SK-N-MC (cell line): ENCODE measurements around the gene LHFPL2.

ENCODE experiments used
- DNase-seq: peaks from one replicate; pipeline ENCODE4 v3.0.0-alpha.2; 2011; ENCODE audit warnings: low read depth, low spot score
- H3K27ac ChIP-seq: fragments of 200-600 bp; sonication (generic); 2 replicates; pipeline ENCODE4 v1.5.1; 2016; ENCODE audit warnings: mixed run types
- H3K36me3 ChIP-seq: fragments of 200-600 bp; sonication (generic); 2 replicates; pipeline ENCODE4 v1.6.1; 2017; ENCODE audit warnings: antibody characterized with exemption, low read length, mixed read lengths; ENCODE audit not compliant: insufficient read depth
- H3K4me3 ChIP-seq: fragments of 200-600 bp; sonication (generic); 2 replicates; pipeline ENCODE4 v1.5.1; 2016
- H3K9ac ChIP-seq: fragments of 200-600 bp; sonication (generic); 2 replicates; pipeline ENCODE4 v1.8.0; 2017; ENCODE audit warnings: mixed run types, mixed read lengths; ENCODE audit not compliant: insufficient read length
- H3K9me3 ChIP-seq: fragments of 200-600 bp; sonication (generic); 2 replicates; pipeline ENCODE4 v1.6.1; 2017; ENCODE audit warnings: low read depth, mild to moderate bottlenecking, antibody characterized with exemption, low read length, moderate library complexity, mixed read lengths
- EZH2 ChIP-seq: fragments of 200-600 bp; sonication (generic); IDR thresholded peaks from one replicate; pipeline ENCODE4 v1.6.1; 2017; ENCODE audit warnings: antibody characterized with exemption
- FOXP2 ChIP-seq: optimal IDR thresholded peaks from 2 replicates; pipeline ENCODE3; 2011; ENCODE audit warnings: mild to moderate bottlenecking, moderate library complexity; ENCODE audit not compliant: insufficient read depth; ENCODE audit errors: extremely low read length, control extremely low read depth
- POLR2AphosphoS5 ChIP-seq: IDR thresholded peaks from 2 replicates; pipeline ENCODE4 v1.6.1; 2012; ENCODE audit warnings: mild to moderate bottlenecking, low read depth, low read length, borderline replicate concordance

LHFPL2 gene

GRCh38 chr5:78637468-78637867 lies 11.1 kb downstream of the LHFPL2 start:
- Histone ChIP-seq H3K9ac (no peak overlapping the region), H3K9me3 (no peaks in the 10 kb centered on the region), H3K4me3 (no peak overlapping the region), H3K27ac (no peak overlapping the region), H3K36me3 (peaks cover under 1% of the 10 kb centered on the region; the same call in 1 of the 2 replicates)
- TF ChIP-seq POLR2AphosphoS5 (no peak), EZH2 (no peak), FOXP2 (no peak)
- no peak for DNase-seq

- H3K36me3 ChIP-seq, result peaks cover 7% of the 10 kb centered on the region; the same call in 1 of the 2 replicates
- no peak for DNase-seq
- TF ChIP-seq FOXP2, result no peak
- TF ChIP-seq POLR2AphosphoS5, result no peak
- no peak for TF ChIP-seq EZH2
- H3K9ac ChIP-seq, result no peak overlapping the region
- no peaks in the 10 kb centered on the region for H3K9me3 ChIP-seq
- no peak overlapping the region for H3K4me3 ChIP-seq
- no peak overlapping the region for H3K27ac ChIP-seq
These were observed 11.9 kb downstream of the LHFPL2 start for GRCh38 chr5:78636682-78637081.

- Histone ChIP-seq H3K9ac (no peak overlapping the region), H3K27ac (no peak overlapping the region), H3K4me3 (no peak overlapping the region), H3K9me3 (no peaks in the 10 kb centered on the region), H3K36me3 (peaks cover 18% of the 10 kb centered on the region)
- TF ChIP-seq EZH2 (no peak), FOXP2 (no peak), POLR2AphosphoS5 (no peak)
- DNase-seq, result no peak
These were observed 13.9 kb downstream of the LHFPL2 start for GRCh38 chr5:78634634-78635033.

GRCh38 chr5:78634229-78634628 lies 14.3 kb downstream of the LHFPL2 start:
- H3K9me3 ChIP-seq, result no peaks in the 10 kb centered on the region
- no peak overlapping the region for H3K4me3 ChIP-seq
- H3K27ac ChIP-seq, result no peak overlapping the region
- TF ChIP-seq FOXP2 (no peak), POLR2AphosphoS5 (no peak), EZH2 (no peak)
- no peak for DNase-seq
- no peak overlapping the region for H3K9ac ChIP-seq
- peaks cover 18% of the 10 kb centered on the region for H3K36me3 ChIP-seq

GRCh38 chr5:78633700-78634099 lies 14.9 kb downstream of the LHFPL2 start:
- Histone ChIP-seq H3K9me3 (no peaks in the 10 kb centered on the region), H3K36me3 (peaks cover 18% of the 10 kb centered on the region), H3K9ac (no peak overlapping the region), H3K27ac (no peak overlapping the region), H3K4me3 (no peak overlapping the region)
- DNase-seq, result no peak
- TF ChIP-seq EZH2 (no peak), POLR2AphosphoS5 (no peak), FOXP2 (no peak)

- Histone ChIP-seq H3K9me3 (no peaks in the 10 kb centered on the region), H3K27ac (no peak overlapping the region), H3K36me3 (peaks cover 18% of the 10 kb centered on the region), H3K9ac (no peak overlapping the region), H3K4me3 (no peak overlapping the region)
- TF ChIP-seq POLR2AphosphoS5 (no peak), EZH2 (no peak), FOXP2 (no peak)
- DNase-seq, result no peak
These were observed 16.1 kb downstream of the LHFPL2 start for GRCh38 chr5:78632467-78632866.

GRCh38 chr5:78631931-78632330 lies 16.6 kb downstream of the LHFPL2 start:
- Histone ChIP-seq H3K27ac (no peak overlapping the region), H3K9me3 (no peaks in the 10 kb centered on the region), H3K4me3 (no peak overlapping the region), H3K9ac (no peak overlapping the region), H3K36me3 (peaks cover 18% of the 10 kb centered on the region)
- TF ChIP-seq POLR2AphosphoS5, result no peak
- TF ChIP-seq EZH2, result no peak
- no peak for TF ChIP-seq FOXP2
- no peak for DNase-seq

GRCh38 chr5:78630047-78630446 lies 18.5 kb downstream of the LHFPL2 start:
- Histone ChIP-seq H3K9me3 (no peaks in the 10 kb centered on the region), H3K36me3 (peaks cover 18% of the 10 kb centered on the region)
- no peak for DNase-seq

GRCh38 chr5:78629624-78630023 lies 18.9 kb downstream of the LHFPL2 start:
- H3K4me3 ChIP-seq, result no peak overlapping the region
- no peak overlapping the region for H3K9ac ChIP-seq
- no peaks in the 10 kb centered on the region for H3K9me3 ChIP-seq
- H3K27ac ChIP-seq, result no peak overlapping the region
- H3K36me3 ChIP-seq, result peaks cover 18% of the 10 kb centered on the region
- no peak for TF ChIP-seq FOXP2
- no peak for TF ChIP-seq POLR2AphosphoS5
- TF ChIP-seq EZH2, result no peak
- no peak for DNase-seq

More at GRCh38 chr5:78630047-78630446, 18.5 kb downstream of the LHFPL2 start:
- TF ChIP-seq POLR2AphosphoS5 (no peak), EZH2 (no peak), FOXP2 (no peak)
- Histone ChIP-seq H3K4me3 (no peak overlapping the region), H3K9ac (no peak overlapping the region), H3K27ac (no peak overlapping the region)
